ENCODE measurements around the gene THUMPD3.

THUMPD3 gene

GRCh38 chr3:9395570-9396300, 32.9 kb downstream of the THUMPD3 start:
- TF ChIP-seq JUND (IDR thresholded peaks at IDR 0.05; ENCODE audit: low read depth) = no peak
- in situ Hi-C loops (cut with HindIII; ENCODE audit: low pct_unique_long_range_greater_than_20kb, low sequenced_read_pairs) = no loop called here
- peak in 1 of 2 experiments; percentile 63 for DNase-seq (ENCODE audit: low read depth in 1 of 2, low spot score in 1 of 2)

GRCh38 chr3:9396301-9396631, 33.4 kb downstream of the THUMPD3 start:
- in situ Hi-C loops (cut with HindIII; ENCODE audit: low pct_unique_long_range_greater_than_20kb, low sequenced_read_pairs) = no loop called here
- no peak for TF ChIP-seq JUND (IDR thresholded peaks at IDR 0.05; ENCODE audit: low read depth)
- peak; percentile 59 to 99 for DNase-seq (ENCODE audit: low read depth in 1 of 2, low spot score in 1 of 2)

- in situ Hi-C loops (cut with HindIII; ENCODE audit: low pct_unique_long_range_greater_than_20kb, low sequenced_read_pairs) = no loop called here
- peak; percentile 91 to 100 for DNase-seq (ENCODE audit: low read depth in 1 of 2, low spot score in 1 of 2)
- no peak for TF ChIP-seq JUND (IDR thresholded peaks at IDR 0.05; ENCODE audit: low read depth)
These were observed 33.9 kb downstream of the THUMPD3 start for GRCh38 chr3:9396632-9397331.

- no peak for TF ChIP-seq JUND (IDR thresholded peaks at IDR 0.05; ENCODE audit: low read depth)
- in situ Hi-C loops (cut with HindIII; ENCODE audit: low pct_unique_long_range_greater_than_20kb, low sequenced_read_pairs) = no loop called here
- DNase-seq (ENCODE audit: low read depth in 1 of 2, low spot score in 1 of 2) = peak; percentile 95 to 98
These were observed 34.6 kb downstream of the THUMPD3 start, which contains the start of gene SETD5 for GRCh38 chr3:9397332-9397905. Gene SETD5 (plus strand): TSS chr3:9397615. CDS start chr3:9428939, 31,324 bp downstream.

GRCh38 chr3:9397906-9398699, 35.2 kb downstream of the THUMPD3 start:
- in situ Hi-C loops (cut with HindIII; ENCODE audit: low pct_unique_long_range_greater_than_20kb, low sequenced_read_pairs) = no loop called here

GRCh38 chr3:9398700-9399336, 36.0 kb downstream of the THUMPD3 start:
- TF ChIP-seq JUND (IDR thresholded peaks at IDR 0.05; ENCODE audit: low read depth) = no peak
- no peak for DNase-seq (ENCODE audit: low read depth in 1 of 2, low spot score in 1 of 2)
- in situ Hi-C loops (cut with HindIII; ENCODE audit: low pct_unique_long_range_greater_than_20kb, low sequenced_read_pairs) = no loop called here

More at GRCh38 chr3:9397906-9398699, 35.2 kb downstream of the THUMPD3 start:
- TF ChIP-seq JUND (IDR thresholded peaks at IDR 0.05; ENCODE audit: low read depth) = no peak
- peak in 1 of 2 experiments; percentile 57 for DNase-seq (ENCODE audit: low read depth in 1 of 2, low spot score in 1 of 2)

GRCh38 chr3:9399337-9399703, 36.5 kb downstream of the THUMPD3 start:
- in situ Hi-C loops (cut with HindIII; ENCODE audit: low pct_unique_long_range_greater_than_20kb, low sequenced_read_pairs) = no loop called here

GRCh38 chr3:9399746-9400145, 36.9 kb downstream of the THUMPD3 start:
- DNase-seq (ENCODE audit: low read depth in 1 of 2, low spot score in 1 of 2) = peak in 1 of 2 experiments; percentile 65
- TF ChIP-seq JUND (IDR thresholded peaks at IDR 0.05; ENCODE audit: low read depth) = no peak
- in situ Hi-C loops (cut with HindIII; ENCODE audit: low pct_unique_long_range_greater_than_20kb, low sequenced_read_pairs) = no loop called here

More at GRCh38 chr3:9399337-9399703, 36.5 kb downstream of the THUMPD3 start:
- no peak for TF ChIP-seq JUND (IDR thresholded peaks at IDR 0.05; ENCODE audit: low read depth)
- DNase-seq (ENCODE audit: low read depth in 1 of 2, low spot score in 1 of 2) = no peak

- no peak for TF ChIP-seq JUND (IDR thresholded peaks at IDR 0.05; ENCODE audit: low read depth)
- in situ Hi-C loops (cut with HindIII; ENCODE audit: low pct_unique_long_range_greater_than_20kb, low sequenced_read_pairs) = no loop called here
- no peak for DNase-seq (ENCODE audit: low read depth in 1 of 2, low spot score in 1 of 2)
These were observed 37.8 kb downstream of the THUMPD3 start for GRCh38 chr3:9400616-9401015.

- no peak for TF ChIP-seq JUND (IDR thresholded peaks at IDR 0.05; ENCODE audit: low read depth)
- no peak for DNase-seq (ENCODE audit: low read depth in 1 of 2, low spot score in 1 of 2)
- in situ Hi-C loops (cut with HindIII; ENCODE audit: low pct_unique_long_range_greater_than_20kb, low sequenced_read_pairs) = no loop called here
These were observed 39.1 kb downstream of the THUMPD3 start for GRCh38 chr3:9401986-9402385.

- no peak for DNase-seq (ENCODE audit: low read depth in 1 of 2, low spot score in 1 of 2)
- in situ Hi-C loops (cut with HindIII; ENCODE audit: low pct_unique_long_range_greater_than_20kb, low sequenced_read_pairs) = no loop called here
- no peak for TF ChIP-seq JUND (IDR thresholded peaks at IDR 0.05; ENCODE audit: low read depth)
These were observed 39.8 kb downstream of the THUMPD3 start for GRCh38 chr3:9402410-9403228.
